HG03342 (cell line): Measurements from ENCODE around the gene EHMT1.
"Not testable (repeated sequence)": the region's sequence is repeated elsewhere in the genome, so short reads cannot be mapped to it uniquely, and the experiment has no call there.

Experiments
- ATAC-seq: cut with Tn5 transposase; IDR thresholded peaks from one replicate; pipeline ENCODE4 v1.9.1; 2021; ENCODE audit warnings: mild to moderate bottlenecking, moderate library complexity; ENCODE audit not compliant: unreplicated experiment

Gene EHMT1

GRCh38 chr9:137590123-137590468 lies 28.7 kb upstream of the EHMT1 start:
- peak; percentile 32 for ATAC-seq

- peak; percentile 89 for ATAC-seq
Measured at GRCh38 chr9:137590469-137591383, 28.1 kb upstream of the EHMT1 start, which contains the start of gene ZMYND19. ZMYND19 (minus strand) TSS chr9:137590512; CDS start chr9:137590263, 249 bp downstream.

DNA sequence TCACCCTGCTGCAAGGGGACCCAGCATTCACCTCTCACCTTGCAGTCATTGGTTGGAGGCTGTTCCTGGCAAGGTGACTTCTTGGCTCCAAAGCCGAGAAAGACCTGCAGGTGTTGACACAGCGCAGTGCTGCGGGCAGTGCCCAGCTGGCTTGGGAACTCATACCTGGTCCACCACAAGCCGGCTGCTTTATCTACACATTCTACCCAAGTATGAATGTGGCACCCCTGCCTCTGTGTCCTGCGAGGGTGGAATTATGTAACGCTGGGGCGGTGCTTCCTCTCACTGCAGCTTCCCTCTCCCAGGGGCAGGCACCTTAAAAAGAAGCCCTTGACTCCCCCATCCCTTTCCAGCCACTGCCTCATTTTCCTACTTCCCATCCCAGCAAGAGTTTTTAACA lies 26.0 kb upstream of the EHMT1 start:
- no peak for ATAC-seq

DNA sequence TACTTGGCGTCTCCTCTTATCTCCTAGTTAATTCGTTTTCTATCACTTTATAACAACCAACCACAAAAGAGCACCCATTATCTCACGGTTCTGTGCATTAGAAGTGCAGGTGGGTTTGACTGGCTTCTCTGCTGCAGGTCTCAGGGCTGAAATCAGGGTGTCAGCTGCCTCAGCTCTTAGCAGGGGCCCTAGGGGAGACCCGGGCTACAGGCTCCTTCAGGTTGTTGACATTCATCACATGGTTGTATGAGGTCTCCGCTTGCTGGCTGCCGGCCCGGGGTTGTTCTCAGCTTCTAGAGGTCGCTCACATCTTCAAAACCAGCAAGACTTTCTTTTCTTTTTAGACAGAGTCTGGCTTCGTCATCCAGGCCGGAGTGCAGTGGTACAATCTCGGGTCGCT lies 25.6 kb upstream of the EHMT1 start:
- ATAC-seq, result no peak

DNA sequence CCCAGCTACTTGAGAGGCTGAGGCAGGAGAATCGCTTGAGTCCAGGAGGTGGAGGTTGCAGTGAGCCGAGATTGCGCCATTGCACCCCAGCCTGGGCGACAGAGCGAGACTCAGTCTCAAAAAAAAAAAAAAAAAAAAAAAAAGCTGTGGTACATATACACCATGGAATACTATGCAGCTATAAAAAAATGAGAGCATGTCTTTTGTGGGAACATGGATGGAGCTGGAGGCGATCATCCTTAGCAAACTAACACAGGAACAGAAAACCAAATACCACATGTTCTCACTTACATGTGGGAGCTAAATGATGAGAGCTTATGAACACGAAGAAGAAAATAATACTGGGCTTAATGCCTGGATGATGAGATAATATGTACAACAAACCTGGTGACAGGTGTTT lies 22.2 kb upstream of the EHMT1 start:
- ATAC-seq, result not testable (repeated sequence)

GRCh38 chr9:137598943-137599342 lies 19.9 kb upstream of the EHMT1 start:
- ATAC-seq, result no peak

- no peak for ATAC-seq
Measured at GRCh38 chr9:137602661-137603060, 16.1 kb upstream of the EHMT1 start.

DNA sequence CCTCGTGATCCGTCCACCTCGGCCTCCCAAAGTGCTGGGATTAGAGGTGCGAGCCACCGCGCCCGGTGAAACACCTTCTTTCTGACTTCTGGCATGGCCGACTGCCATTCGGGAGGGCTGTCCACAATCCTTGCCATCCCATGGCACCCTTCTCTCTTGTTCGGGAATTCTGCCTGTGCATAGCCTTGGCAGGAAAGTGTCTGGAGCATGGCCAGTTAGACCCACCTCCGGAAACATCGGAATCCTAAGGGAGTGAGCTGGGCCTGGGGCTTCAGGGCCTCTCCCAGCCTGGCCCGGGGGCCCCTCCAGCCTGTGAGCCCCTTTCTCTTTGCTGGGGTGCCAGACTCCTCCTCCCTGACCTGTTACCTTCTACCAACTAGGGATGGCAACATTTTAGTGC lies 14.9 kb upstream of the EHMT1 start:
- no peak for ATAC-seq

GRCh38 chr9:137604345-137605086 lies 14.3 kb upstream of the EHMT1 start:
- no peak for ATAC-seq

- ATAC-seq, result peak; percentile 63
Measured at GRCh38 chr9:137605121-137606004, 13.4 kb upstream of the EHMT1 start, which contains the start of gene ARRDC1. ARRDC1 (plus strand) TSS chr9:137605686; CDS start chr9:137605718, 32 bp downstream.

DNA sequence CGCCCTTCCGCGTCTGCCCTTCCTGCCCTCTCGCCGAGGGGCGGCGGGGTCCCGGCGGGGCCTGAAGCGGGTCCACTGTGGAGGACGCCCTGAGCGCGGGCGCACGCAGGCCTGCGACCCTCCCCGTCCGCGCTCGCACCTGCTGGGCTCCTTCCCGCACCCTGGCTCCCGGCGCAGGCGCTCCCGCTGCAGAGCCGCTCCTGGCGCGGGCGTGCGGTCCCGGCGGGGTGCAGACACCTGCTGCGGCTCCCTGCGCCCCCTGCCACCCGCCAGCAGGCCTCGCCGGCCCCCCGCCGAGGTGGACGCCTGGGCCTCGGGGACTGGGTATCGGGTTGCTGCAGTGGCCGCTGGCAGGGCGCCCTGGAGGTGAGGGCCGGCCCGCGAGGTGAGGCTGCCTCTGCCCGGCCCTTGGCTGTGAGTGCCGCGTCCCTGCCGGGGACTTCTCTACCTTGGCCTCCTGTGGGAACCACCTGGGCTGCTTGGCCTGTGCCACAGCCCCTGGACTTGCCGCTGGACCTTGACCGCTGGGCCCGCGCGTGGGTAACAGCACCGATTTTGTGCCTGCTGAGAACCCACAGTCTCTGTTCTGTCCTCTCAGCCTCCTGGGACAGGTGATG lies 12.7 kb upstream of the EHMT1 start:
- peak; percentile 20 for ATAC-seq

- ATAC-seq, result no peak
Measured at GRCh38 chr9:137606734-137607138, 12.1 kb upstream of the EHMT1 start.

DNA sequence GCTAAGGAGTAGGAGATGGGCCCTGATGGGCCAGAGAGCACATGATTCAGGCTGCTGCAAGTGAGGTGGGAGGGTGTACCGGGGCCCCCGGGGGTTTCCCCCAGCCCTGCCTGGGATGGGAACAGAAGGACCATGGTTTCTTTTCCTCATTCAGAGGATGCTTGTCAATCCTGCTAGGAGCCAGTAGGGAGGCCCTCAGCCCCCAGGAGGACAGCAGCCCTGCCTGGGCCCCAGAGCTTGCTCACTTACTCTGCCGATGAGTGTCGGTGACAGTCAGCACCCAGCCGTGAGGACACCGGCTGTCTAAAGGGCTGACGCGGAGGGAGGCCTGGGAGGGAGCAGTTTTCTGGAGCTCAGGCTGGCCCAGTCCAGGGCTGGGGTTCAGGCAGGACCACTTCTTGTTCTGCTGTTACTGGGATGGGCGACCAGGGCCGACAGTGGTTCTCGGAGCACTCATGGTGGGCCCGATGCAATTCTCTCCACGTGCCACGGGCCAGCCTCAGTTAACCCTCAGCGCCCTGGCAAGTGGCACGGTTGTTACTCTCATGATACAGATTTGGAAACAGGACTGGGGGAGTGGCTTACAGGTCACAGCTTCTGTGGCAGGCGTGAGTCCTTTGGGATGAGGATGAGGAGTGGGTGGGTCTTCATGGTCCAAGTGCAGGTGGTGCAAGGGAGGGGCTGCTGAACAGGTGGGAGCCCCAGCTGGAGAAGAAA lies 11.5 kb upstream of the EHMT1 start:
- ATAC-seq, result no peak

DNA sequence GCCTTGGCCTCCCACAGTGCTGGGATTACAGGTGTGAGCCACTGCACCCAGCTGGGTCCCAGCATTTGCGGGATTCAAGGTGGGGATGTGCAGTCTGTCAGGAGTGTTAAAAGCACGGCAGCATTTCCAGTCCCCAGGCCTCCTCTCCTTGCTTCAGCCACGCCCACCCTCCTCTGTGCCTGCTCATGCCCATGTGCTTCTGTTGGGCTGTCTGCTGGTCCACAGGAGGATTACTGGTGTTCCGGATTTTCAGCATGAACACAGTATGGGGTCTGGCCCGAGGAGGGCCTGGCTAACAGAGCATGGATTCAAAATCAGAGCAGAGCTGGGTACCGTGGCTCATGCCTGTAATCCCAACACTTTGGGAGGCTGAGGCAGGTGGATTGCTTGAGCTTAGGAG lies 7.9 kb upstream of the EHMT1 start:
- ATAC-seq, result no peak

DNA sequence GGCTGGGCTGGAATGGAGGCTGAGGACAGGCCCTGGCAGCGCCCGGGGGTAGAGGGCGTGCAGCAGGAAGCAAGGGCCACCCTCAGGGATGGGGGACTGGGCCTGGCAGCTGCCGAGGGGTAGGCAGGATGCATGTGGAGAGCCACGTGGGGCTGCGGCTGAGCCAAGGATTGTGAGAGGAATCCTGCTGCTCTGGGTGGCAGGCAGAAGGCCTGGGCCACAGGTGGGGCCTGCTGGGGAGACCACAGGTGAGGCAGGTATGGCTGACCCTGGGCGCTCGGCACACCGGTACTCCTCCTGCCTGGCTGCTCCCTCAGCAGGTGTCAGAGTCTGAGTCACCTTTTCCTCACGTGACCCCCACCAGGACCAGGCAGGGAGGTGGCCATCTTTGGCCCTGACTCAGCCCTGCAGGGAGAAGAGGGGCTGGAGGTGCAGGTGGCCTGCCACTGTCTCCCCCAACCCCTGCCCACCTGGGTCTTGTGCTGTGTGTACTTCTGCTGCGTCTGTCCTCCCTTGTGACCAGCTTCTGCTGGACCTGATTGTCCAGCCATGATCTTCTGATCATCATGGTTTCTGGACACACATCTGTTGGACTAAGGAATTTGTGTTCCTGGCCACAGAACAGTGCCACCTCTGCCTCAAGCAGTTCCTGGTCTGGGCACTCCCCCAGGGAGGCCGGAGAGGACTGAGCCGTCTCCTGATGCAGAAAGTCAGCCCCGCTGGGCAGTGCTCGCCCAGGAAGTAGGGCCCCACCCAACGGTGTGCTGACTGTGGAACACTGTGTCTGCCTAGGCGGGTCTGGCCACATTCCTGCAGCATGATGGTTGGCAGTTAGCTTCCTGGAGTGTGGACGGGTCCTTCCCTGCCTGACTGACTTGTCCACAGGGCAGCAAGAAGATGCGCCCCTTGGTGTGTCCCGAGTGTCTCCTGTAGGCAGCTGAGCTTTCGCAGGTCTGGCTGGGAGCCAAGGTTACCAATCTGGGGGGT lies 6.9 kb upstream of the EHMT1 start:
- no peak for ATAC-seq

GRCh38 chr9:137612741-137613142 lies 6.1 kb upstream of the EHMT1 start:
- ATAC-seq, result no peak

GRCh38 chr9:137613259-137613658 lies 5.5 kb upstream of the EHMT1 start:
- no peak for ATAC-seq

GRCh38 chr9:137613738-137614523 lies 4.9 kb upstream of the EHMT1 start:
- ATAC-seq, result no peak
